Measurements from ENCODE around the gene DLGAP1.

DNA sequence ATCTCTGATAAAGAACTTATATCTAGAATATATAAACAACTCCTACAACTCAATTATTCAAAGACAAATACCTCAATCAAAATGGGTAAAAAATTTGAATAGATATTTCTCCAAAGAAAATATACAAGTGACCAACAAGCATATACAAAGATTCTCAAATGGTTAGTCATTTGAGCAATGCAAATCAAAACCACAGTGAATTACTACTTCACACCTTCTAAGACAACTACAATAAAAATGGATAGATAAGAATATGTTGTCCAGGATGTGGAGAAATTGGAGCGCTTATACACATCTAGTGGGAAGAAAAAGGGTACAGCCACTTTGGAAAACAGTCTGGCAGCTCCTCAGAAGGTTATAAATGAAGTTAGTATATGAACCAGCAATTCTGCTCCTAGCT, 672.2 kb downstream of the DLGAP1 start:
- TF ChIP-seq POLR2AphosphoS5 (IDR thresholded peaks at IDR 0.05; ENCODE audit: low read depth, low read length) (no peak), CTCF (IDR thresholded peaks at IDR 0.05; ENCODE audit: control extremely low read depth in 1 of 3, insufficient read depth in 1 of 3, low read depth in 1 of 3, low read length in 3 of 3) (no peak)
